ENCODE measurements around the gene ZNF630.
A peak's percentile ranks its signal among the peaks of the same experiment; 100 is the strongest.
"Not testable (repeated sequence)": the region's sequence is repeated elsewhere in the genome, so short reads cannot be mapped to it uniquely, and the experiment has no call there.

The ZNF630 gene

GRCh38 chrX:48071064-48071985, at the start of gene ZNF630:
Gene ZNF630 (minus strand): TSS chrX:48071640. CDS start chrX:48066886, 4,754 bp downstream.
- peak; percentile 34 for DNase-seq (ENCODE audit: low read depth)

GRCh38 chrX:48107717-48108116, 36.3 kb upstream of the ZNF630 start:
- no peak for DNase-seq (ENCODE audit: low read depth)

DNA sequence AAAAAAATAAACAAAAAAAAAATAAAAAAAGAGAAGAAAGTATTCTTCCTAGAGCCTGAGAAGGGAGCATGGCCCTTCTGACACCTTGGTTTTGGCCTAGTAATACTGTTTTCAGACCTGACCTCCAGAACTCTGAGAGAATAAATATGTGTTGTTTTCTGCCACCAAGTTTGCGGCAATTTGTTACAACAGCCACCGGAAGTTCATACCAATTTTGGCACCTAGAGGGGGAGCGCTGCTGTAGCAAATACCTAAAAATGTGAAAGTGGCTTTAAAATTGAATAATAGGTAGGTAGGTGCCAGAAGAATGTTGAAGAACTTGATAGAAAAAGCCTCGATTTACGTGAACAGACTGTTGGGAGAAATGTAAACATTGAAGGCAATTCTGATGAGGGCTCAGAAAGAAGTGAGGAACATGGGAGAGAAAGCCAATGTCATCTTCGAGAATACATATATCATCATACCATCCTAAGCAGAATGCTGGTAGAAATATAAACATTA, 31.5 kb upstream of the ZNF630 start:
- DNase-seq (ENCODE audit: low read depth), result no peak

- no peak for DNase-seq (ENCODE audit: low read depth)
These were observed 30.0 kb upstream of the ZNF630 start for GRCh38 chrX:48101443-48101842.

GRCh38 chrX:48092558-48092957, 21.1 kb upstream of the ZNF630 start:
- not testable (repeated sequence) for DNase-seq (ENCODE audit: low read depth)

GRCh38 chrX:48090123-48090522, 18.7 kb upstream of the ZNF630 start:
- no peak for DNase-seq (ENCODE audit: low read depth)

DNA sequence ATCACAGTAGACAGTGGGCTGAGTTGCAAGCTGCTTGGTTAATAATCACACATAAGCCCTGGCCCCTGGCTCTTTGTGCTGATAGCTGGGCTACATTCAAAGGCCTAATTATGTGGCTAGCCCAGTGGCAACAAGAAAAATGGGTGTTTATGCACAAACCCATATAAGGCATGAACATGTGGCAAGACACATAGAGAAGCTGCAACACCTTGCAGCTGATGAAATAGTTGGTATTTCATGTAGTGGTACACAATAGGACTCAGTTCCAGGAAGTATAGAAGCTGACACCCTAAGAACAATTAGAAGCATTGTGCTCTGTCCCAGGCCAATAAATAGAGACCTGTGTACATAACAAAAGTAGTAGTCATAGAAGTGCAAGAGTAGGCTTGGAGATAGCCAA, 14.6 kb upstream of the ZNF630 start:
- DNase-seq (ENCODE audit: low read depth), result no peak

DNA sequence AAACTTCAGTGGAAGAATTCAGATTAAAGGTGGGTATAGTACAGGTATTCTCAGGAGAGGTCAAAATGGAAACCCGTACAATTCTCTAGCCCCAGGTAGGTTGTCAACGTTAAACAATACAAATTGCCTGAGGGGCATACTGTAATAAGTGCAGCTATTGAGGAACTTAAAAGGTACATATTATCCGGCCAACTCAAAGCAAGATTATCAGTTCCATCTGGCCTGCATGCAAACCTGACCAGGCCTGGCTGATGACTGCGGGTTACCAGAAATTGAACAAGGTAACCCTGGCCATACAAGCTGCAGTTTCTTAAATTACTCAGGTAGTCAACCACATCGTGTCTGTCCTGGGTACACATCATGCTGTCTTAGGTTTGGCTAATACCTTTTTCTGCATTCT, 12.3 kb upstream of the ZNF630 start:
- no peak for DNase-seq (ENCODE audit: low read depth)

DNA sequence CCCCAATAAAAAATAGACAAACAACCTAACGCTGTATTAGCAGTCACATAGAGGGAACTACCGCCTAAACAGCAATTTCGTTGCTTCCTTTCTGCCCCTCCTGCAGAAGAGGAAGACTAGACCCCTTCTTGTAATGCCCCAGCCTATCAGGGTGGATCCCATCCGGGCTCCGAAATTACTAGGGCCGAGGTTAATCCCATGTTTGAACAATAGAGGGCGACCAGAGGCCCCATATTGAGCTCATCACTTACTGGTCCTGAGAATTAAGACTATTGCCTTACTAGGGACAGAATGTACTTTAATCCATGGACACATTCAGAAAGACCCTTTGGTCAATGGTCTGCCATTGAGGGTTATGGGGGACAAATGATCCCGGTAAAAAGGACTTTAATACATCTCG, 11.8 kb upstream of the ZNF630 start:
- no peak for DNase-seq (ENCODE audit: low read depth)

DNA sequence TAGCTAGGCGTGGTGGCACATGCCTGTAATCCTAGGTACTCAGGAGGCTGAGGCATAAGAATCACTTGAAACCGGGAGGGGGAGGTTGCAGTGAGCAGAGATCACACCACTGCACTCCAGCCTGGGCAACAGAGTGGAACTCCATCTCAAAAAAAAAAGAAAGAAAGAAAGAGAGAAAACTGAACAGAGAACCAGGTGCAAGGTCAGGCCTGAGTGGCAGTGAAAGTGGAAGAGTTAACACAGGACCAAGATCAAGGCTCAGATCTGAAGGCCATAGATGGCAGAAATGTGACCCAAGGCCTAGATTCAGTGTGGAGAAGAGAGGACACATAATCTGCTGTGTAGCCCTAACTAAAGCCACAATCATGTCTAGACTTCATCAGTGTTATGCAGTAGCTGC, 4.9 kb upstream of the ZNF630 start:
- DNase-seq (ENCODE audit: low read depth), result no peak

DNA sequence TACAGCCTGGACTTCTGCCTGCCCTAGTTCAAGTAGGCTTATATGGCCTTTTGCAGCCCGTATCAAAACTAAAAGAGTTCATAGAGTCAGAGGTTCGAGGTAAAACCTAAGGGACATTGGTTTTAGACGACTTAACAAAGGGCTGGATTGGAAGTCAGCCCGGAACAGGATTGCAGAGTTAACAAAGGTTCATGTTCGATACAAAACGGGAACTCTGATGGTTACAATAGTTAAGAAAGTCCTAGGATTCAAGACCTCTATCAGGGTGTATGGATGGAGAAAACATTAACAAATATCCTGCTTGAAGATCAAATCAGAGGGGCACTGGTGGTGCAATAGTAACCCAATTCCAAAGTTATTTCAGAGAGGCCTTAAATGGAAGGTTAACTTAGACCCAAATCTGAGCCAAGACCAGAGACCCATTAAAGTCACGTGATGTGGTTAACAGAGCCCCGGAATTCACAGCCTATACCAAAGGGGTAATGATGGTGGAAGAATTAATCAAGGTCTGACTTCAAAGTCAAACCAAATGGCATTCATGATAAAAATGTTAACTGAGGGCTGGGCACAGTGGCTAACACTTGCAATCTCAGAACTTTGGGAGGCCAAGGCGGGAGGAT, 656 bp upstream of the ZNF630 start:
- DNase-seq (ENCODE audit: low read depth), result no peak

DNA sequence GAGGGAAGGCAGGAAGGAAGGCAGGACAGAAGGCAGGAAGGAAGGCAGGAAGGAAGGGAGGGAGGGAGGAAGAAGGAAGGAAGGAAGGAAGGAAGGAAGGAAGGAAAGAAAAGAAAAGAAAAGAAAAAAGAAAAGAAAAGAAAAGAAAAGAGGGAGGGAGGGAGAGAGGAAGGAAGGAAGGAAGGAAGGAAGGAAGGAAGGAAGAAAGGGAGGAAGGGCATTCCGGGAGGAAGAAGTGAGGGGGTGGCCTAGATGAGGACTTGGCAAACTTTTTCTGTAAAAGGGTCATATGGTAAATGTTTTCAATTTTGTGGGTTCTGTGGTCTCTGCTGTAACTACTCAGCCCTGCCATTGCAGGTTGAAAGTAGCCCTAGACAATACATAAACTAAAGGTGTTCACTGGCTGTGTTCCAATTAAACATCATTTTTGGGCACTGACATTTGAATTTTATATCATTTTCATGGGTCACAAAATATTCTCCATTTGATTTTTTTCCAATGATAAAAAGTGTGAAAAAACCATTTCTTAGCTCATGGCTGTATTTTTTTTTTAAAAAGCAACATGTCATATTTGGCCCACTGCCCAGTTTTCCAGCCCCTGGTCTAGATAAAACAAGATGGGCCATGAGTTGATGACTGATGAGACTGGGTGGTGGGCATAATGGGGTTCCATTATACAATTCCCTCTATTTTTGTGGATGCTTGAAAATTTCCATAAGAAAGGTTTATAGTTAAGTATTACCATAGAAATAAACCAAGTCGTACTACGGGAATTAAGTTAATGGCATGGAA, 3.1 kb downstream of the ZNF630 start:
- DNase-seq (ENCODE audit: low read depth), result no peak

GRCh38 chrX:48064261-48064660, 7.2 kb downstream of the ZNF630 start:
- DNase-seq (ENCODE audit: low read depth), result no peak

DNA sequence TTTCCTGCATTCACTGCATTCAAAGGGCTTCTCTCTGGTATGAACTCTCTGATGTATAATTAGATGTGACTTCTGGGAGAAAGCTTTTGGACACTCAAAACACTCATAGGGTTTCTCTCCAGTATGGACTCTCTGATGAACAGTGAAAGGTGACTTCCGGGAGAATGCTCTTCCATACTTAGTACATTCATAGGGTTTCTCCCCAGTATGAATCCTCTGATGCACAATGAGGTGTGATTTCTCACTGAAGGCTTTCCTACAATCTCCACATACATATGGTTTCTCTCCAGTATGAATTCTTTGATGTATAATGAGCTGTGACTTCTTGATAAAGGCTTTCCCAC, 12.2 kb downstream of the ZNF630 start:
- no peak for DNase-seq (ENCODE audit: low read depth)

DNA sequence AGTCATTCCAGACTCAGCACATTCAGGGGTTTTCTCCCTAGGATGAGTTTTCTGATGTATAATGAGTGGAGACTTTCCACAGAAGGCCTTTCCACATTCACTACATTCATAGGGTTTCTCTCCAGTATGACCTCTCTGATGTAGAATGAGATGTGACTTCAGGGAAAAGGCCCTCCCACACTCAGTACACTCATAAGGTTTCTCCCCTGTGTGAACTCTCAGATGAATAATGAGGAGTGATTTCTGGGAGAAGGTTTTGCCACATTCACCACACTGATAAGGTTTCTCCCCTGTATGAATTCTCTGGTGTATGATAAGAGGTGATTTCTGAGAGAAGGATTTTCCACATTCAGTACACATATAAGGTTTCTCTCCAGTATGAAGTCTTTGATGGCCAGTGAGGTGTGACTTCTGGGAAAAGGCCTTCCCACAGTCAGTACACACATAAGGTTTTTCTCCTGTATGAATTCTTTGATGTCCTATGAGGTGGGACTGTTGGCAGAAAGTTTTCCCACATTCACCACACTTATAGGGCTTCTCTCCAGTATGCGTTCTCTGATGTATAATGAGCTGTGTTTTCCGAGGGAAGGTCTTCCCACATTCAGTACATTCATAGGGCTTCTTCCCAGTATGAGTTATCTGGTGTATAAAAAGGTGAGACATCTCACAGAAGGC, 12.7 kb downstream of the ZNF630 start:
- DNase-seq (ENCODE audit: low read depth), result no peak

DNA sequence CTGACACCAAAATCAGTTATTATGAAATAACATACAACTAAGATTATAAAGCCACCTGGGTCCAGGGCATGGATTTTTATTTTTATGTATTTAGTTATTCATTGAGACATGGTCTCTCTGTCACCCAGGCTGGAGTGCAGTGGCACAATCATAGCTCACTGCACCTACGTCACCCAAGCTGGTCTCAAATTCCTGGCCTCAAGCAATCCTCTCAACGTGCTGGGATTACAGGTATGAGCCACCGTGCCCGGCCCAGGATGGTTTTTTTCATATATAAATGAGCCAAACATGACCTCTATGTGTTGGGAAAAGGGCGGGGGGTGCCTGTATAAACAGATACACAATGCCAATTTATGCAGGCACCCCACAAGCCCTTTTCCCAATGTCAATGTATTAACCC, 24.6 kb downstream of the ZNF630 start:
- no peak for DNase-seq (ENCODE audit: low read depth)

- no peak for DNase-seq (ENCODE audit: low read depth)
These were observed 25.8 kb downstream of the ZNF630 start for GRCh38 chrX:48045410-48046311.

- DNase-seq (ENCODE audit: low read depth), result no peak
These were observed 28.4 kb downstream of the ZNF630 start for GRCh38 chrX:48043056-48043455.

- no peak for DNase-seq (ENCODE audit: low read depth)
These were observed 35.5 kb downstream of the ZNF630 start for GRCh38 chrX:48035891-48036290.

GRCh38 chrX:48030641-48031173, 40.7 kb downstream of the ZNF630 start:
- not testable (repeated sequence) for DNase-seq (ENCODE audit: low read depth)

DNA sequence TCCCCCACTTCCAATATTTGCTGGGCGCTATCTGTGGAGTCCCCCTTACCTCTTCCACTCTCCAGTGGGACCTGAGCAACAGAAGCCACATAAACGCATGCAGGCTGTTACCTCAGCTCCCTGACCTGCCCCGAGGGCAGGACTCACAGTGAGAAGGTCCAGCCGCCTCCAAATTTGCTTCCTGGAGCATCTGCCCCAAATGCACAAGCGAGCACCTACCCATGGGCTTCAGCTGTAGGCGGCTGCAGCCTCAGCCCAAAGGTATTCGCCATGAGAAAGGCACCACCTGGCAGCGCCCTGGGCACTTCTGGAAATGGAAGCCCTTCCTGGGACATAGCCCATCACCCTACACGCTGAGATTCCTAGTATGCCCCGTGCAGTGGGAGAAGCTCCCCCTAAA, 41.2 kb downstream of the ZNF630 start:
- no peak for DNase-seq (ENCODE audit: low read depth)

Measured in activated gamma-delta T cell treated with anti-CD3 and anti-CD28 coated beads, Interleukin-2, amount 50 U/mL, for 16 hours (primary cell).